ENCODE measurements around the gene EXOC2. TPM values are rescaled to one million over a fixed set of nuclear protein-coding genes. Genes with fewer than 3 reads are reported as not detected.

Gene EXOC2
- total RNA-seq, 1 experiment from 2014 or later = 24.5 TPM

- RAD21 ChIA-PET (ENCODE audit: low non-redundant PET in 1 of 2, low total read pairs in 2 of 2, uncharacterized antibody in 2 of 2, unreplicated experiment in 2 of 2) = no interaction called here
- Histone ChIP-seq H3K4me2 (ENCODE audit: low read length) (no peak overlapping the region), H3K4me1 (ENCODE audit: control insufficient read depth in 1 of 2, insufficient read depth in 2 of 2, low read length in 2 of 2) (no peaks in the 10 kb centered on the region), H2AFZ (ENCODE audit: low read depth, low read length, poor library complexity, severe bottlenecking) (no peak overlapping the region), H3K36me3 (ENCODE audit: control insufficient read depth in 1 of 2, insufficient read depth in 2 of 2, low read length in 2 of 2) (no peaks in the 10 kb centered on the region), H4K20me1 (ENCODE audit: insufficient read depth) (no peaks in the 10 kb centered on the region), H3K27ac (ENCODE audit: low read depth, low read length) (no peak overlapping the region), H3K27me3 (ENCODE audit: insufficient read depth, low read length) (0 out of 2 replicates have a peak, but pooled peaks cover 8% of the 10 kb centered on the region), H3K4me3 (replicated peaks in 1 of 2; ENCODE audit: low read depth in 1 of 2, low read length in 2 of 2) (no peak overlapping the region), H3K9ac (ENCODE audit: low read length) (no peak overlapping the region), H3K79me2 (ENCODE audit: insufficient read depth, low read length) (no peaks in the 10 kb centered on the region), H3K9me3 (ENCODE audit: control insufficient read depth in 1 of 2, insufficient read depth in 1 of 2, low read depth in 1 of 2, low read length in 2 of 2) (no peaks in the 10 kb centered on the region), H3K9me2 (ENCODE audit: insufficient read depth) (no peaks in the 10 kb centered on the region)
- DNase-seq (ENCODE audit: low read depth, low spot score) (no peak), ATAC-seq (no peak)
- POLR2A ChIA-PET = no interaction called here
- TF ChIP-seq RAD21 (IDR thresholded peaks at IDR 0.05; ENCODE audit: low read depth) = no peak
- no peak for TF ChIP-seq CBX3 (IDR thresholded peaks at IDR 0.05; ENCODE audit: low read depth)
- no peak for TF ChIP-seq JUND (IDR thresholded peaks at IDR 0.05)
- no peak for TF ChIP-seq CTCF (IDR thresholded peaks at IDR 0.05 in 2 of 3, conservative IDR thresholded peaks at IDR 0.05 in 1 of 3; ENCODE audit: borderline replicate concordance in 1 of 3, insufficient read depth in 1 of 3, low read depth in 2 of 3, low read length in 2 of 3)
- TF ChIP-seq POLR2A (IDR thresholded peaks at IDR 0.05; ENCODE audit: borderline replicate concordance, extremely low read depth, insufficient read depth, insufficient read length) = no peak
- TF ChIP-seq SIN3A (IDR thresholded peaks at IDR 0.05; ENCODE audit: low read depth) = no peak
- no peak for TF ChIP-seq SP1 (IDR thresholded peaks at IDR 0.05; ENCODE audit: low read depth)
- TF ChIP-seq EZH2 (IDR thresholded peaks at IDR 0.05) = no peak
- no peak for TF ChIP-seq ZBTB33 (IDR thresholded peaks at IDR 0.05; ENCODE audit: extremely low read depth, insufficient replicate concordance, low read length)
- no peak for TF ChIP-seq REST (IDR thresholded peaks at IDR 0.05; ENCODE audit: low read depth)
- TF ChIP-seq ATF3 (IDR thresholded peaks at IDR 0.05) = no peak
- TF ChIP-seq CEBPB (IDR thresholded peaks at IDR 0.05; ENCODE audit: low read depth) = no peak
- TF ChIP-seq EGR1 (IDR thresholded peaks at IDR 0.05; ENCODE audit: low read depth) = no peak
- TF ChIP-seq EZH2phosphoT487 (IDR thresholded peaks at IDR 0.05; ENCODE audit: borderline replicate concordance) = no peak
- no TSS peak for BruUV-seq (replicated peaks)
- intact Hi-C loops (cut with micrococcal nuclease) = no loop called here
- CTCF ChIA-PET = no interaction called here
Measured at GRCh38 chr6:456887-457286, 236.1 kb downstream of the EXOC2 start.

Data from HCT116 (cell line).